HG03025 (cell line): ENCODE data around the gene THSD7B.
"Not testable (repeated sequence)": the region's sequence is repeated elsewhere in the genome, so short reads cannot be mapped to it uniquely, and the experiment has no call there.

Experiments
- ATAC-seq: cut with Tn5 transposase; IDR thresholded peaks from one replicate; pipeline ENCODE4 v1.9.1; 2021; ENCODE audit warnings: mild to moderate bottlenecking, moderate library complexity; ENCODE audit not compliant: unreplicated experiment, low FRiP score

THSD7B gene

GRCh38 chr2:137031731-137032130 lies 266.4 kb downstream of the THSD7B start:
- ATAC-seq = no peak

DNA sequence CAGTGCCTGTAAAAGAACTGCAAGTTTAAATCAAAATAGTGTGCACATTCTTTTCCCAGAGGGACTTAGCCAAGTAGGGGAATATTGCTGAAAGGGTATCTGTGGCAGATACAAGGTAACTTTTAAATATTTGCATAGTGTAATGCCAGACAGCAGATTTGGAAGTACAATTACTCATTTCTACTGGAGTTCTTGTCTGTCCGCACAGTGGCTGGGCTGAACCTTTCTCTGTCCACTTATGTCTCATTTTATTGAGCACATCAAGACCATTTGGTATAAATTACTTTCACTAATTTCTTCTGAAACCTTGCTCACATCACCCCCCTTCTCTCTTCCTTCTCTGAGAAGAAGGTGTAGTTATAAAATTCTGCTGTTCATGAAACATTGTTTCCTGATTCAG lies 271.3 kb downstream of the THSD7B start:
- no peak for ATAC-seq

DNA sequence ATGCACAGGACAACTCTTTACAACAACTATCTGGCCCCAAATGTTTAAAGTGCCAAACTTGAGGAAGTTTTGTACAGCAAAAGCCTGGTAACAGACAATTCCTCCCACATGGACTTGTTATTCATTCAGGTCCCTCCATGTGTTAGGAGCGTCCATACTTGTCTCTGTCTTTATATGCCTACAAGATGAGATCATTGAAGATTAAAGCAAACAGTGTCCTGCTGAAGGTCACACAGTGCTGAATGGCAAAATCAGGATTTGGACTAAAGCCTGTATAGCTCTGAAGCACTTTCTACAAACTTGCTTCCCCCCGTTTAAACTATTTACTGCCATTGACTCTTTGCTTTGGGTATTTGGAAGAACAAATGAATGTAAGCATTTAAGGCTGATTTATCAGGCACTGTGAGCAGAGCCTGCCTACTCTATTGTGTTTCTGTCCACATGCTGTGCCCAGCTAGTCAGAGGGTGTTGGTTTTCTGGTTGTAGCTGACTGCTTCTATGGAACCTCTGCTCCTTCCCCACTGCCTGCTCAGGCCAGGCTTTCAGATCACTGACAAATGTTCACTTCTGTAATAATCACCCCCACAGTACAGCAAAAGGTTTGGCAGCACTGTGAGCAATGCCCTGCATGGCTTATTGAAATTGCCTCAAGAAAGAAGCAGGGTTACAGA lies 274.3 kb downstream of the THSD7B start:
- ATAC-seq = no peak

GRCh38 chr2:137047369-137047768 lies 282.0 kb downstream of the THSD7B start:
- no peak for ATAC-seq

DNA sequence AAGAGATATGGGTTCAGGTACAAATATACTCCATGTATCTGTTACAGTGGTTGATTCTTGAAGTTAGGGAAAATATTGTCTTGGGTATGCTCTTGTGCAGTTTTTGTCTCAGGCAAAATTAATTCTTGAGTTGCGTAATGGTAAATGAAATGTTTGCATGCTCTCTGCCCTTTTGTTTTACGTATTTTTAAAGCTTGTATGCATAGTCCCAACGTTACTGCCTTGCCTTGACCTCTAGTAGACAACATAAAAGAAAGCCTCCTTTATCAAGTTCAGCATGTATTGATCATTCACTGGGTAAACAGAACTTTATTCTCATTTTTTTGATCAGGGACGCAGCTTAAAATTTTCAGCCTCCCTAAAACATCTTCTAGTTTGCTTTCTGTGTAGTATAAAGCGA lies 283.1 kb downstream of the THSD7B start:
- ATAC-seq = no peak

GRCh38 chr2:137049518-137049917 lies 284.2 kb downstream of the THSD7B start:
- ATAC-seq = no peak

DNA sequence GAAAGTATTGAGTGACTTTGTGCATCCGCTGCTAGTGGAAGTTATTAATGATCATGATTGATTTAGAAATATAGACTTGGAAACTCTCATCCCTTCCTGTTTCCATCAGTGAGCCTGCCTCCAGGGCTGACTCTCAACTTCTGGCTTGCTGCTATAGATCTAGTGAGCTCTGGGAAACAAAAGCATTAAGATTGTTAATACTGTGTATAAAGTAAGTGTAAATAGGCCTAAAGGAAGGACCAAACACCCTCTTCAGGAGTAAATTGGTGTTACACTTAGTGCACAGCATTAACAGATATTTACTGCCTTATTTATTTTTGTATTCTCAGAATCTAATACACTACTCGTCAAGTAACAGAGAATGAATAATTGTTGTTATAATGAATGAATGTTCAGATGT lies 285.6 kb downstream of the THSD7B start:
- ATAC-seq = no peak

DNA sequence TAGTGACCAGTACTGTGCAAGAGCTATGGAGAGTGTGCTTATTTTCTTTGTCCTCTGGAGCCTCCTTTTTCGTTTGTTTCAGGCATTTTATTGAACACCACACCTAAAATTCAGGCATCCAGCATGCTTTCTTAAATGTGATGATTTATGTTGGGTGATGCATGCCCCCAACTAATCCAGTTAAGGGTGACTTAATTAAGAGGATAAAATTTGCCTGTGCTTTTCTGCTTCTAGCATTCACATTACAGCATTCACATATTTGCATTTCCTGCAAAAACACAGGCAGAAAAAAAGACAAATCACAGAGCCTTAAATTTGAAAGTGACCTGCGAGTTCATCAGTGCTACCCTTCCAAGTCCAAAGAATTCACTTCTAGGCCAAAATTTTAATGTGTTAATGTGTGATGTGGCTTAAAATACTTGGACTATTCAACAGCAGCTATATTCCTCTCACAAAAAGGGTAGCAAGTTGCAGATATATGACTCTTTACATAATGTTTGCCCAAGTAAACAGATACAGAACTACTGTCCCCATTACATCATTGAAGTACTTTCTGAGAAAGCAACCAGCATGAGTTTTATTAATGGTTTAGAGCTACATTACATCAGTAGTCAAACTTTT lies 286.5 kb downstream of the THSD7B start:
- no peak for ATAC-seq

GRCh38 chr2:137056704-137057103 lies 291.4 kb downstream of the THSD7B start:
- ATAC-seq = no peak

GRCh38 chr2:137076111-137076765 lies 310.9 kb downstream of the THSD7B start:
- not testable (repeated sequence) for ATAC-seq

DNA sequence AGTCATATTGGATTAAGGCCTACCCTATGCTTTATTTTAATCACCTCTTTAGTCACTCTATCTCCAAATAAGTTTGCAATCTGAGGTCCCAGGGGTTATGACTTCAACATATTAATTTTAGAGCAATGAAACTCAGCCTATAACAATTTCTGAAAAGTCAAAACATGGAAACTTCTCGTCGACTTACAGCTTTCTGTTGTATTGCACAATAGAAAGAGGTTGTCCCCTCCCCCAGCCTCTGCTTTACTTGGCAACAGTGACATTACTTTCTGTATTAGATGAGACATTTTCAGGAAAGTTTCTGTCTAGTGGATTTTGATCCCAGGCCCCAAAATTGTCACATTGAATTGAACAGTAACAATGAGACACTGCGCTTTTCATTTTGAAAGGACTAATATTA lies 326.4 kb downstream of the THSD7B start:
- ATAC-seq = no peak

GRCh38 chr2:137093116-137093515 lies 327.8 kb downstream of the THSD7B start:
- ATAC-seq = no peak

DNA sequence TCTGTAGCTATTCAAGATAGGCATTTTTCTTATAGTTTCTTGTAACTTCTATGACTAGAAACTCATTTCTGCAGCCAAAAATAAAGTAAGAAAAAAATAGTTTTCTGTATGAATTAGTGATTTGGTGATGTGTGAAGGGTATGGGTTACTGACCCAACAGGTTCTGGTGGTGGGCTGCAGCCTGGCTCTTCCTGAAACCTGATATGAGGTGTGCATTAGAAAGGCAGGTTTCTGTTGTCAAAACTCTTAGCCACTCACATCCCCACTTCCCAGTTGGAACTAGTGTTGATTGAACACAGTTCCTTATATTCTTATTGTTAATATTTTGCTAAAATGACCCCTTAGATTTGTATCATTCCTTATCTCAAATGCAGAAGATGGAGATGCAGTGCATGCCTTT lies 330.8 kb downstream of the THSD7B start:
- ATAC-seq = no peak

- no peak for ATAC-seq
Measured at GRCh38 chr2:137096693-137097092, 331.3 kb downstream of the THSD7B start.

- ATAC-seq = not testable (repeated sequence)
Measured at GRCh38 chr2:137101814-137102213, 336.5 kb downstream of the THSD7B start.

DNA sequence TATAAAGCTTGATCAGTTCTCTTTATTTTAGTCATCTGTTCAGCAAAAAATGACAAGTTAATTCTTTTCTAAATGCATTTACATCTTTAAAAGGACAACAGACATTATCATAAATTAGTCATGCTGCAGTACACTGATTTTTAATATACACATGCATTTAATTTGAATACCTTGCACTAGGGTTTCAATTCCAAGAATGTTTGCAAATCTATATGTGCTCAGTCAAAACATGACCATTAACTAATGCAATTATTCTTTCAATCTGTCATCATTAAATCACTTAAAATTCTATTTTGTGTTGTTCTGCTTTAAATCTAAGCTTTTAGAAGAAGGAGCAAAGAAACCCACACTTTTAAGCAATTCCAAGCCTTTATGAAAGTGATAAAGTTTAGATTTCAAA lies 342.6 kb downstream of the THSD7B start:
- ATAC-seq = no peak

DNA sequence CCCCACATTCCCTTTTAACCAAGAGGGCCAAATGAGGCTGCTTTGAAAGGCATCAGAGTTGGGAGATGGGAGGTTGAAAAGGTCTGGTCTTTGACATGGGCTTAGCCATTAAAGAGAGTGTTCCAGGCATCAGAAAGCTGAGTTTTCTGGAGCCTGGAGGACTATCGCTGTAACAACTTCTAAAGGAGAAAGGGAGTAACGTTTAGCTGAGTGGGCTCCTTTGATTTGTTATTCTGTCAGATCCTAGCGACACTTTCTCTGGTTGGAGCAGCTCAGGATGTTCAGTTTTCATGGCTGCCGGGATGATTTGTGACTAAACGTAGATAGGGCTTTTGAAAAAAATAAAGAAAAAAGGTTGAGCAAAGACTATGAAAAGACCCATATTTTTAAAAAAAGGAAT lies 346.6 kb downstream of the THSD7B start:
- ATAC-seq = no peak

DNA sequence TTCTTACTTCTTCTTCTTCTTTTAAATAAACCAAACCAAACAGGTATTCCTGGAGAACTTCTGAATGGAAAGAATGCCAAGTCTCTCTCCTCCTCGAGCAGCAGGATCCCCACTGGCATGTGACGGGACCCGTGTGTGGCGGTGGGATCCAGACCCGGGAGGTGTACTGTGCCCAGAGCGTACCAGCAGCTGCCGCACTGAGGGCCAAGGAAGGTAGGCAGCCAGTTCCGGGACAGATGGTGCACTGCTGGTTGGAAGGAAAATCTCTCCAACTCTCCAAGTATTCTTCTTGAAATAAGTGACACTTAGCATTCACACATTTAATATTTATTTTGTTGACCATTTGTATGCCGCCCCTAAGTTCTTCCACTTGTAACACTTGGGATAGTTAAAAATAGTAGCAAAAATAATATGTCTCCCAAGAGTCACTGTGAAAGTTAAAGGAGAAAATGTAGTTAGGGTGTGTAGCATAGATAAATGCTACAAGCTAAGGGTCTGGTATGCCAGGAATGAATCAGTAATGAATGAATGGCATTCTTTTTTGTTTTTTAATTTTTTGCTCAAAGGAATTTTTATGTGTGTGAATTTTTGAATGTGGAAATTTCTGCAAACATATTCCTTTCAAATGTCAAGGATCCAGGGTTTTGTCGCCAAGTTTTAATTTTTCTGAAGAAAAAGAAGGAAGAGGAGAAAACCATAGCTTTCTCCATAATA lies 349.9 kb downstream of the THSD7B start:
- no peak for ATAC-seq

- ATAC-seq = no peak
Measured at GRCh38 chr2:137115795-137116089, 350.4 kb downstream of the THSD7B start.

- no peak for ATAC-seq
Measured at GRCh38 chr2:137117385-137117784, 352.0 kb downstream of the THSD7B start.

- ATAC-seq = no peak
Measured at GRCh38 chr2:137118140-137118539, 352.8 kb downstream of the THSD7B start.

DNA sequence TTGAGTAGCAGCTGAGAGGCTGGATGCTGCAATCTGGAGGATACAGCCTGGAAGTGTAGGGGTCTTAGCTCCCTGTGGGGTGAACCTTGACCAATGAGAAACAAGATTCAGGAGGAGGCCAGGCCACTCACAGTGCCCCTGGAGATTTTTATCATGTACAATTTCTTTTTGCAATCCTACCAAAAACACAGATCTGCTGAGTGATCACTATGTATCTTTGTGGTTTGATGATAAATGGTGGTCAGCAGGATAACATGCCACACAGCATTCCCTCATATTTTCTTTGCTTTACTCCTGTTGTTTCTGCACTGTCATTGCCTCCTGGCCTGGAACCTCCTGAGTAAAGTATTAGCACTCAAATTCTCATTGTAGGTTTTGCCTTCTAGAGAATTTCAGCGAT lies 357.9 kb downstream of the THSD7B start:
- no peak for ATAC-seq
